Muscle layer of duodenum (tissue), 2 donors: ENCODE results near the gene RHOB.
"Not testable (repeated sequence)": the region's sequence is repeated elsewhere in the genome, so short reads cannot be mapped to it uniquely, and the experiment has no call there.

Experiments
- H3K27ac ChIP-seq: one replicate; pipeline ENCODE4 v1.7.0; 2013; ENCODE audit warnings: mild to moderate bottlenecking, low read length
- H3K27me3 ChIP-seq: one replicate; pipeline ENCODE4 v1.7.0; 2013; ENCODE audit warnings: low read depth, mild to moderate bottlenecking, control low read depth, low read length
- H3K36me3 ChIP-seq, 2 donors: one replicate each; pipeline ENCODE4 v1.7.0; 2013; ENCODE audit warnings: low read length in 2 of 2, control low read depth in 1 of 2, mild to moderate bottlenecking in 1 of 2; ENCODE audit not compliant: insufficient read depth in 2 of 2, control insufficient read depth in 1 of 2
- H3K4me1 ChIP-seq, 2 donors: one replicate each; pipeline ENCODE4 v1.7.0; 2013; ENCODE audit warnings: low read length in 2 of 2, mild to moderate bottlenecking in 2 of 2, control low read depth in 1 of 2, moderate library complexity in 1 of 2; ENCODE audit not compliant: insufficient read depth in 2 of 2, control insufficient read depth in 1 of 2
- H3K4me3 ChIP-seq, 2 donors: one replicate each; pipeline ENCODE4 v1.7.0; 2013; ENCODE audit warnings: low read length in 2 of 2, low read depth in 1 of 2, mild to moderate bottlenecking in 1 of 2
- H3K9me3 ChIP-seq, 2 donors: one replicate each; pipeline ENCODE4 v1.7.0; 2013; ENCODE audit warnings: low read length in 2 of 2, control low read depth in 1 of 2, mild to moderate bottlenecking in 1 of 2; ENCODE audit not compliant: control insufficient read depth in 1 of 2
- donor health status: healthy.

Gene RHOB

GRCh38 chr2:20431301-20431698, 15.6 kb upstream of the RHOB start:
- Histone ChIP-seq H3K27ac (no peak overlapping the region), H3K9me3 (no peaks in the 10 kb centered on the region), H3K27me3 (no peaks in the 10 kb centered on the region), H3K36me3 (no peaks in the 10 kb centered on the region), H3K4me3 (no peak overlapping the region), H3K4me1 (no peaks in the 10 kb centered on the region)

DNA sequence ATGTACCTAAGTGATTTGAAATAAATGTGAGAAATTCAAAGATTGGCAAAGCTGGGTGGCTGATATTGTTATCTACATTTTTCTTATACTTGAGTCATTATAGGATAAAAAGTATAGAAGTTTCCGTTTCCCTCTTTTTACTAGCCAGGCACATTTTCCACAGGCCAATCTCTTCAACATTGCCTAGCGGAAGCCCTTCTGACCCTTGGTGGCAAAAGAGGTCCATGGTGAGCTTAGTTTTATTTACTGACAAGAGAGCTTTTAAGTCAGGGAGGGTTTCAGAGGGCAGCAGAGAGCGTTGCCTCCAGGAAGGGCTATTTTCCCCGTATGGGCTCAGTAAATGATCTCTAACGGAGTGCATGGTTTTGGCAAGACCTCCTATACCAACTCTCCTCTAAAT, 15.1 kb upstream of the RHOB start:
- Histone ChIP-seq H3K9me3 (no peaks in the 10 kb centered on the region), H3K27me3 (no peaks in the 10 kb centered on the region)

GRCh38 chr2:20432714-20433113, 14.2 kb upstream of the RHOB start:
- H3K9me3 ChIP-seq: no peaks in the 10 kb centered on the region
- H3K27me3 ChIP-seq: no peaks in the 10 kb centered on the region
- no peaks in the 10 kb centered on the region for H3K4me1 ChIP-seq
- no peaks in the 10 kb centered on the region for H3K36me3 ChIP-seq
- H3K4me3 ChIP-seq: no peak overlapping the region
- H3K27ac ChIP-seq: no peak overlapping the region

More for the DNA sequence above, 15.1 kb upstream of the RHOB start:
- Histone ChIP-seq H3K36me3 (no peaks in the 10 kb centered on the region), H3K27ac (no peak overlapping the region), H3K4me1 (no peaks in the 10 kb centered on the region), H3K4me3 (no peak overlapping the region)

DNA sequence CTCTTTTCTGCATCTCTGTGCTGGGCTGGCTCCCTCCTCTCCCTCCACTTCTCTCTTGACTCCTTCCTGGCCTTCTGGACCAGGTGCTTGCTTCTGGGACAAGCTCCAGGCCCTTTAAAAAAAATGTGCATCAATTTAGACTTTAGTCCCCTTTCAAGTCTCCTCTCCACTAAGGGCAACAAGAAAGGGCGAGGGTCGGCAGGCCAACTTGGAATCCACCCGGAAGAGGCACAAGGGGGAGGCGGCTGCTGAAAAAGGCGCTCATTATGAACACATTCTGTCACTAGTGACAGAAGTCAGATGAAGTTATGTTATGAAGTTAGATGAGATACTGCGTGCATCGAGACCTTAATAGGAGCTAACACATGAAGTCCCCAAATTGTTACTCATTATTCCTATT, 13.6 kb upstream of the RHOB start:
- no peak overlapping the region for H3K4me3 ChIP-seq
- H3K9me3 ChIP-seq: no peaks in the 10 kb centered on the region
- no peaks in the 10 kb centered on the region for H3K36me3 ChIP-seq
- no peak overlapping the region for H3K27ac ChIP-seq
- no peaks in the 10 kb centered on the region for H3K4me1 ChIP-seq
- no peaks in the 10 kb centered on the region for H3K27me3 ChIP-seq

- H3K36me3 ChIP-seq: no peaks in the 10 kb centered on the region
- no peaks in the 10 kb centered on the region for H3K9me3 ChIP-seq
- H3K27ac ChIP-seq: no peak overlapping the region
- no peaks in the 10 kb centered on the region for H3K4me1 ChIP-seq
- no peaks in the 10 kb centered on the region for H3K27me3 ChIP-seq
- no peak overlapping the region for H3K4me3 ChIP-seq
Measured at GRCh38 chr2:20433946-20434553, 12.8 kb upstream of the RHOB start.

GRCh38 chr2:20434588-20435294, 12.1 kb upstream of the RHOB start:
- no peaks in the 10 kb centered on the region for H3K27me3 ChIP-seq
- no peak overlapping the region for H3K27ac ChIP-seq
- no peaks in the 10 kb centered on the region for H3K36me3 ChIP-seq
- no peak overlapping the region for H3K4me3 ChIP-seq
- no peaks in the 10 kb centered on the region for H3K4me1 ChIP-seq
- H3K9me3 ChIP-seq: no peaks in the 10 kb centered on the region

DNA sequence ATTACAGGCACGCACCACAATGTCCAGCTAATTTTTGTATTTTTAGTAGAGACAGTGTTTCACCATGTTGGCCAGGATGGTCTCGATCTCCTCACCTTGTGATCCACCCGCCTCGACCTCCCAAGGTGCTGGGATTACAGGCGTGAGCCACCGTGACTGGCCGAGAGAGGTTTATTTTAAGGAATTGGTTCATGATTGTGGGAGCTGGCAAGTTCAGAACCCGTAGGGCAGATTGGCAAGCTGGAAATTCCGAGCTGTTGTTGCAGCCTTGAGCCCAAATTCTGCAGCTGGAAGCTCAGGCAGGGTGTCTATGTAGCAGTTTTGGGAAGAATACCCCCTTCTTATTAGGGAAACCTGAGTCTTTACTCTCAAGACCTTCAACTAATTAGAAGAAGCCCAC, 11.4 kb upstream of the RHOB start:
- not testable (repeated sequence) for H3K27me3 ChIP-seq, H3K4me1 ChIP-seq, H3K36me3 ChIP-seq, H3K27ac ChIP-seq, H3K4me3 ChIP-seq, H3K9me3 ChIP-seq

GRCh38 chr2:20436716-20437470, 10.0 kb upstream of the RHOB start:
- Histone ChIP-seq H3K27me3 (no peaks in the 10 kb centered on the region), H3K9me3 (no peaks in the 10 kb centered on the region), H3K36me3 (no peaks in the 10 kb centered on the region), H3K4me1 (no peaks in the 10 kb centered on the region), H3K4me3 (no peak overlapping the region), H3K27ac (no peak overlapping the region)

- H3K27me3 ChIP-seq: no peaks in the 10 kb centered on the region
- H3K27ac ChIP-seq: peak overlapping the region; percentile 69
- H3K9me3 ChIP-seq: no peaks in the 10 kb centered on the region
- no peaks in the 10 kb centered on the region for H3K36me3 ChIP-seq
- no peak overlapping the region for H3K4me3 ChIP-seq
- peaks cover 0 to 2% of the 10 kb centered on the region in 2 donors for H3K4me1 ChIP-seq
Measured at GRCh38 chr2:20438334-20439192, 8.3 kb upstream of the RHOB start.

DNA sequence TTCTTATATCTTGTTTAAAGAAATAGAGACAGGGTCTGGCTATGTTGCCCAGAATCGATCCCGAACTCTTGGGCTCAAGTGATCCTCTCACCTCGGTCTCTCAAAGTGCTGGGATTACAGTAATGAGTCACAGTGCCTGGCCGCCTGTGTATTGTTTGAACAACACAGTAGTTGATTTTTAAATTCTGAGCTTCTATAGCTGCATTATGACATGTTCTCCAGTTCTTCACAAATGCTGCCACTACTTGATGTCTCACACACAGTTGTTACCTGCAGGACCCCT, 7.7 kb upstream of the RHOB start:
- Histone ChIP-seq H3K4me1 (peaks cover 3 to 7% of the 10 kb centered on the region in 2 donors), H3K4me3 (no peak overlapping the region), H3K27me3 (no peaks in the 10 kb centered on the region), H3K36me3 (no peaks in the 10 kb centered on the region), H3K9me3 (no peaks in the 10 kb centered on the region), H3K27ac (peak overlapping the region; percentile 69)

DNA sequence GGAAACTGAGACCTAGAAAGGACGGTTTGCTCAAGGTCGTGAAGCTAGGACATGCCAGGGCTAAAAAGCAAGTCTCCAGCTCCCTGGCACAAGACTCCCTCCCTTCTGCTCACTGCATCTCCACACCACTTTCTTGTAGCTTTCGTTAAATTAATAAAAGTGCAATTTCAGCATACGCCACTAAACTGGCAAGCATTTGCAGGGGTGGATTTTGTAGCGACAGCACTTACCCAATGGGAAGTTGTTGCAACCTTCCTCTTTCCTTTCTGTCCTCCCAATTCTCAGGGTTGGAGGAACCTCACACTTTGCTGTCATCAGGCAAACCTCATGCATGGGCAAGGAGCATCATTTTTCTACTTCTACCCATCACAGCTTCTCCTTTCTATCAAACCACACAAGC, 7.4 kb upstream of the RHOB start:
- no peaks in the 10 kb centered on the region for H3K9me3 ChIP-seq
- H3K4me3 ChIP-seq: no peak overlapping the region
- no peaks in the 10 kb centered on the region for H3K27me3 ChIP-seq
- H3K36me3 ChIP-seq: no peaks in the 10 kb centered on the region
- H3K4me1 ChIP-seq: peaks cover 3 to 10% of the 10 kb centered on the region in 2 donors
- peak overlapping the region; percentile 69 for H3K27ac ChIP-seq
